Subcutaneous adipose tissue (tissue), 4 donors: ENCODE results near the gene EEPD1. TPM values are rescaled to one million over a fixed set of nuclear protein-coding genes. Genes with fewer than 3 reads are reported as not detected.

Experiments
- total RNA-seq, 4 donors: library from RNA; depleted of rRNA; stranded (reverse); fragments of >200 nt; gene quantifications; one replicate each; pipeline ENCODE4 v1.1.0, GENCODE V29; 2016
- TF ChIP-seq, protein P1 (sequence below): fragments of 450-650 bp; IDR thresholded peaks from one replicate; pipeline ENCODE4 v1.5.1; 2016; ENCODE audit warnings: low read depth, mild to moderate bottlenecking, control low read depth, antibody characterized with exemption, moderate library complexity

Gene EEPD1
- total RNA-seq, 4 donors from 2014 or later = 22.2 to 57.3 (median 23.8) TPM

GRCh38 chr7:36305226-36305625 is 152.2 kb downstream of the EEPD1 start:
- TF ChIP-seq, protein P1, sequence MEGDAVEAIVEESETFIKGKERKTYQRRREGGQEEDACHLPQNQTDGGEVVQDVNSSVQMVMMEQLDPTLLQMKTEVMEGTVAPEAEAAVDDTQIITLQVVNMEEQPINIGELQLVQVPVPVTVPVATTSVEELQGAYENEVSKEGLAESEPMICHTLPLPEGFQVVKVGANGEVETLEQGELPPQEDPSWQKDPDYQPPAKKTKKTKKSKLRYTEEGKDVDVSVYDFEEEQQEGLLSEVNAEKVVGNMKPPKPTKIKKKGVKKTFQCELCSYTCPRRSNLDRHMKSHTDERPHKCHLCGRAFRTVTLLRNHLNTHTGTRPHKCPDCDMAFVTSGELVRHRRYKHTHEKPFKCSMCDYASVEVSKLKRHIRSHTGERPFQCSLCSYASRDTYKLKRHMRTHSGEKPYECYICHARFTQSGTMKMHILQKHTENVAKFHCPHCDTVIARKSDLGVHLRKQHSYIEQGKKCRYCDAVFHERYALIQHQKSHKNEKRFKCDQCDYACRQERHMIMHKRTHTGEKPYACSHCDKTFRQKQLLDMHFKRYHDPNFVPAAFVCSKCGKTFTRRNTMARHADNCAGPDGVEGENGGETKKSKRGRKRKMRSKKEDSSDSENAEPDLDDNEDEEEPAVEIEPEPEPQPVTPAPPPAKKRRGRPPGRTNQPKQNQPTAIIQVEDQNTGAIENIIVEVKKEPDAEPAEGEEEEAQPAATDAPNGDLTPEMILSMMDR = no peak

DNA sequence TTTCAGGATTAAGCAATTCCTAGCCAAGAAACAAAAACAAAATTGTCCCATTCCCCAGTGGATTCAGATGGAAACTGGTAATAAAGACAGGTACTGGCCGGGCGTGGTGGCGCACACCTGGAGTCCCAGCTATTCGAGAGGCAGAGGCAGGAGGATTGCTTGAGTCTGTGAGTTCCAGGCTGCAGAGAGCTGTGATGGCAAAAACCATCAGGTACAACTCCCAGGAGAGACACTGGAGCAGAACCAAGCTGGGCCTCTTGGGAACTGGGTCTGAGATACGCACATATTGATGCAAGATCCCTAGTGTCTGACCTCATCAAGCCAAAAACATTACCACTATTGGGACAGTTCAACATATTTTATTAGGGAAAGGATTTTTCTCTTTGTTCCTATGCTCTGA is 152.6 kb downstream of the EEPD1 start:
- TF ChIP-seq, protein P1 = no peak

DNA sequence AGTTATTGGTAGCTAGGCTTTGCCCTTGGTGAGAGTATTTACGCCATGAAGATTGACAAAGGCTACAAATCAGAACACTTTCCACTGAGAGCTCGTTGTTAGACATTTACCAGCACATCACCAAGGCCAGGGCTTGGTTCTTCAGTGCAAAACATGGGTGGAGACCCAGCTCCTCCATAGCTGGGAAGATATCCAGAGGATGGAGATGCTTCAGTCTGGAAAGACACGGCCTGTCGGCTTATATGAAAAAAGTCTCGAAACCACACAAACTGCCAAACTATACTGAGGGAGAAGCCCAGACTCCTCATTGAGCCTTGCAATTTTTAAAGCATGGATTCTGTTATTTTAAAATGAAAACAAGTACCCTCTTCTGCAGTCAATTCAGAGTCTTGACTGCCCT is 153.2 kb downstream of the EEPD1 start:
- TF ChIP-seq, protein P1 = no peak

- TF ChIP-seq, protein P1 = no peak
These were observed 153.7 kb downstream of the EEPD1 start for GRCh38 chr7:36306722-36307121.

DNA sequence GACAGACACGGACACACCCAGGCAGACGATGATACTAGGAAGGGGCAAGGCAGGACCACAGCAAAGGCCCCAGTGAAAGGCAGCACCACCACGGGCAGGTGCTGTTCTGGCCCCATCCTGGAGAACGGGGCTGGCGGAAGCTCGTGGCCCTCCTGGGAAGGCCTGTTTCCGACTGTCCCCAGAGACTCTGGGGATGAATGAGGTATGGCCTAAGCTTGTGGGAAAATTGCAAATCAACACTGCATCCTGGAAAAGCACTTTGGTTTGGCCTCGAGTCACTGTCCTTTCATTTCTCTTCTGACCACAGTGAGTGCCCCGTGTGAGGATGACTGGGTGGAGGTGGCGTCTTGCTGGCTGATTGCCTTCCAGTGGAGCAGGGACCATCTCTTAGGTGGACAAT is 155.0 kb downstream of the EEPD1 start:
- TF ChIP-seq, protein P1 = no peak

GRCh38 chr7:36309301-36309700 is 156.2 kb downstream of the EEPD1 start:
- TF ChIP-seq, protein P1 = no peak

DNA sequence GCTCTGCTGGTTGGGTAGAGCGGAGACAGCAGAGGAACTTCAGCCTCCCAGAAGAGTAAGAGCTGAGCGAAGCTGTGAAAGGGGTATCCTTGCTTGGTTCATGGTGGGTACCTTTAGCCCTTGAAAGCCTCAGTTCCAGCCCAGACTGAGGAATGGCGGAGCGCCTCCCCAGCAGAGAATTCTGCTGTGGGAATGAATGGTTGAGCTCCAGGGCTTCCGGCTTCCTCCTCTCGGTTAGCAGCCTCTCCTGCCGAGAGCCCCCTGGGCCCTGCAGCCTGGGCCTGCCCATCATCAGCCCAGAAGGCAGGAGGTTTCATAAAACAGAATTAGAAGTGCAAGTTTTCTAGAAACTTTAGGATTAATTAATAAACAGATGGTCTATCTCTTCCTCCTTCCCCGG is 156.7 kb downstream of the EEPD1 start:
- TF ChIP-seq, protein P1 = no peak
